Activated effector memory CD4-positive, alpha-beta T cell treated with Interleukin-2 at 50 U/mL for 16 hours (primary cell): ENCODE data around the gene TEAD2.
A peak's percentile ranks its signal among the peaks of the same experiment; 100 is the strongest.

Source experiments
- DNase-seq: peaks from one replicate; pipeline ENCODE4 v3.0.0-alpha.2; 2020

Gene TEAD2

DNA sequence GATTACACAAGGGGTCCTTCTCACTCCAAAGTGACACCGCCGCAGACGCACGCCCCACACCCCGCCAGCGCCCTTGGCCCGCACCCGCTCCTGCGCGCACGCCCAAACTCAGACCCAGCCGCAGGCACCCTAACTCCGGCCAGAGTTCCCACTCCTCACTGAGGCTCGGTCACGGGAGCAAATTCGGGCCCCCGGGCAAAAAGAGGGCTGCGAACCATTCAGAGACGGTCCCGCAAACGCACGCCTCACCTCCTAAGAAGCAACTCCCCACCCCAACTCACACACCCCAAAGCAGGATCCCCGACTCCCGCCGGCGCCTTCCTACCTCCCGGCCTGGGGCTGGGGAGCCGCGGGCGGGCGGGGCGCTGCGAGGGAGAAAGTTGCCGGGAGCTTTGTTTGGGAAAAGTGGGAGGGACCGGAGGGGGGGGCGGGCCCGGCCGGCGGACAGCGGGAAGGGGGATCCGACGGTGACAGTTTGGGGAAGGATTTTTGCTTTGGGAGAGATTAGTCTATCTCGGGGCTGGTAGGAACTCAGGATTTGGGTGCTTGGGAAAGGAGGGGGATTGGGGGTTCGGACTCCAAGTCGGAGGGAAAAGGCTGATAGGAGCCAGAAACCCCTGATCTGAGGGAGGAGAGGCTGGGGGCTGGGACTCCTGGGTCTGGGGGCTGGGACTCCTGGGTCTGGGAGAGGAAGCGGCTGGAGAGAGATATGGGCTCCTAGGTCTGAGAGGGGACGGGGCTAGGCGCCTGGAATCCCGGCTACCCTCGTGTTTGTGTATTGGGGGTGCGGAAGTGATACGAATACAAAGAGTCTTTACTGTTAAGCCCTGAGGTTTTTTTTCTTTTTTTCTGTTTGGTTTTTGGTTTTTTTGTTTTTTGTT, at the start of gene TEAD2:
Gene TEAD2, minus strand, starts transcription at position 369 of the 881 bp plus-strand sequence. CDS start 2,341 bp downstream, outside the sequence.
- no peak for DNase-seq

DNA sequence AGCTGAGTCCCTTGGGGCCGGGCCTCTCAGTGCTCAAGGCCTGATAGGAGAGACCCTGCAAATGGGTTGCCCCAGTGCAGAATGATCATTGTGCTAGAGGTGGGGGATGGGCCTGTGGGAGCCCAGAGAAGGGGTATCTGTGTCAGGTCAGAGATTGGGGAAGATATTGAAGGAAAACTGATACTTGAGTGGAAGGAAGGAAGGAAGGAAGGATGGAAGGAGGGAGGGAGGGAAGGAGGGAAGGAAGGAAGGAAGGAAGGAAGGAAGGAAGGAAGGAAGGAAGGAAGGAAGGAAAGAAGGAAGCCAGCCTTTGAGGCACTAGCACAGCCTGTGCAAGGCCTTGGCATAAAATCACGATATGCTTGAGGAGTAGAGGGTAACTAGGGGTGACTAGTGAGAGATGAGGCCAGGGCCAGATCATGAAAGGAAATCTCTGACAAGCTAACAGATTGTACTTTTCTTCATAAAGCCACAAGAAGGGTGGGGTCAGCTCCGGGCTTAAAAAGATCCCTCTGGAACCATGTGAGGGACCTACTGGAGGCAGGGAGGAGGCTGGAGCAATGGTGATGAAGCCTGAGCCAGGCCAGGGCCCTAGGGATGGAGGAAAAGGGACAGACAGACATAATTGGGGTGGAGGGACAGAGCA, 49.6 kb upstream of the TEAD2 start:
- DNase-seq, result no peak

DNA sequence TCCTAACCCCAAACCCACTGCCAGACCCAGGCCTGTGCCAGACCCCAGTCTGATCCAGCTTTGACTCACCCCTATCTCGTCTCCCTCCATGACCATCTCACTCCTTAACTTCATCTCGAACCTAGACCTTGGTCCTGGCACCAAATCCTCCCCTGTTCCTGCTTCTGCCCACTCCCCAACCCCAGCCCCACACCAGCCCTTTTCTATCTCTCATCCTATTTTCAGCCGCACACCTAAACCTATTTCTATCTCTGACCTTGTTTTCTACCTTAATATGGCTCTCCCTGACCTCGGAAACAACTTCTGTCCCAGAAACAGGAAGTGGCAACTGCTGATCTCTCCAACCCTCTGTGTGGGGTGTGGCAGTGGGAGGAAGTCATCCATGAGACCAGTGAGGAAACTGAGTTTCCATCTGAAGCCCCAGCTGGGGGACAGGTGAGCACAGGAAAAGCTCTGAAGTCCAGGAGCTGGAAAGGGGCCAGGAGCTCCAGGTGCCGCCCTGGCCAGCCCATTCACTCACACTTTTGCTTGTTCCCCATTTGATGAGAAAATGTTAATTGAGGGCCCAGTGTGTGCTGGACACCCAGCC, 47.3 kb upstream of the TEAD2 start:
- no peak for DNase-seq

DNA sequence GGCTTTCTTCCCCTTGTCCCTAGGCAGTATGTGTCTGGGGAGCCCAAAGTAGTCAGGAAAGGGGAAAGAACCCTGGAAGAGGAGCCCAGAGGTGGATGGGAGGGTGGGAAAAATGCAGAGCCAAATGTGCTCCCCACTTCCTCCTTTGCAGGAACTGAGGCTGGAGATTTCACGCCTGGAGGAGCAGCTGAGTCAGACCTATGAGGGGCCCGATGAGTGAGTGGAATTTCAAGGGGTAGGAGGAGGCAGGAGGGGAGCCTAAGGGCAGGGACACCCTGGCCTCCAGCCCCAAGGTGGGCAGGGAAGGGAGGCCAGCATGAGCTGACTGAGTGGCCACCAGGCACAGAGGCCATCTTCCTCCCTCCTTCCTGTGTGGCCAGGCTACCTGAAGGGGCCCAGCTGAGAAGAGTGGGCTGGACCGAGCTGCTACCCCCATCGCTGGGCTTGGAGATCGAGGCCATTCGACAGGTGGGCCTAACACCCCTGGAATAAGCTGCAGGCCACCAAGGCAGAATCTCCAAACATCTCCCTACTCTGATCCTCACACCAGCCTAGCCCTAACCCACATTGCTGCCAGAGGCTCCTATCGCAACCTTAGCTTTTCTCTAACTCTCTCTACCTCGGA, 46.7 kb upstream of the TEAD2 start:
- DNase-seq, result no peak

DNA sequence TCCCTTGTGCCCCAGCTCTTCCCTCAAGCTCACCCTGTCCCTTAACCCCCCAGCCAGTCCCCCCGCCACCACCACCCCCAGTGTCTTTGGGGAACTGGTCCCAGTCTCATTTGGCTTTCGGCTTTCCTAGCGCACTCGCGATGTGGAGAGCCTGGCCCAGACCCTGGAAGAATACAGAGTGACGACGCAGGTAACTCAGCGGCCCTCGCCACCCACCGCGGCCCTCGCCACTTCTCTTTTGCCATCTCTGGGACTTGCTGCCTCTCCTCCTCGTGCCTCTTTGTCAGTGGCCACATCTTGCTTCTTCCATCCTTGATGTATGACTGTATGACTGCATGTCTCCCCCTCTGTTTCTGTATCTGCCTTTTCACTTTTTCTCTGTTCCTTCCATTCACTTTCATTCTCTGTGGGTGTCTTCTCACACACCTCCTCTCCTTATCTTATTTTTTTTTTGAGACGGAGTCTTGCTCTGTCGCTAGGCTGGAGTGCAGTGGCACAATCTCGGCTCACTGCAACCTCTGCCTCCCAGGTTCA, 45.3 kb upstream of the TEAD2 start:
- DNase-seq, result no peak

DNA sequence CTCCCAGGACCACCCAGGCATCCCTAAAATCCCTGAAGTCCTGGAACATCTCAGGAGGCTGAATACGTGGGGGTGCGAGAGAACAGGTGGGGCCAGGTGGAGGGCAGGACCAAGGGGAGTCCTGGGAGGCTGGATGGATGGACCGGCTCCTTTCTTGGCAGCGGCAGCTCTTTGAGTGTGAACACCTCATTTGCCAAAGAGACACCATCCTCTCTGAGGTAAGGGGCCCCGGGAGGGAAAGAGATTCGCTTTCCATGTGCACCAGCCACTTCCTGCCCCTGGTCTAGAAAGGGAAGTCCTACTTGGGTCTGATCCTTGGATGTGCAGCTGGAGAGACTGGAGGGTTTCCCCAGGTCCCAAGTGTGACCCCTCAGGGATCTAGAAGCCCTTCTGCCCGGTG, 44.9 kb upstream of the TEAD2 start:
- DNase-seq, result no peak

DNA sequence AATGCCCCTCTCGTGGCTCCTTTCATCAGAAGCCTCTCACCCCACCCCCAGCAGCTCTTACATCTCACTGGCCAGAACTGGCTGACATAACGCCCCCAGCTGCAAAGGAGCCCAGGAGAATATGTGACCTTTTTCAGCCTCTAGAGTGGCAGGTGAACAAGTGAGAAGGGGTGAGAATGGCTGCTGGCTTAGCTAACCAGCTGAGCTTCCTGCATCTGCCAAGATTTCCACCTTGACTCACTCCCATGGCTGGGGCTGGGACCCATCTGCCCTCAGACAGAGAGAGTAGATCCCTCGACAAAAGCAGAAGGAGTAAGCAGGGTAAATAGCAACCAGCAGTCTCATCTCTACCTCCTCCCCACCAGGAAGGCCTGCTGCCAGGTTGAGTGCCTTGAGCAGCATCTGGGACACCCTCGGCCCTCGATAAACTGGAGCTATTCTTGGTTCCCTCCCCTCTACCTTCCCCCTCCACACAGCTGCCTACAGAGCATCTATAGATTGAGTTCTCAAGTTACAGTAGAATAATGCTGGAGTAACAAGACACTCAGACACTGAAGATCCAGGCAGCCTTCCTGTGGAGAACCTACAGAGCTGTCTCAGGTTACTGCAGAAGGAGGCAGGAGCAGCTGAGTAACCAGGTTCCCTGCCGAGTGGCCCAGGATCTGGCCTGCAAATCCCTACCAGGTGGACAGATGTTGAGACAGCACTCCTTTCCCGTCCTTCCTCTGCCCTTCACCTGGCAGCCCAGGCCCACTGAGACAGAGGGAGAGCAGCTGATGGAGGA, 41.4 kb upstream of the TEAD2 start:
- DNase-seq, result no peak

DNA sequence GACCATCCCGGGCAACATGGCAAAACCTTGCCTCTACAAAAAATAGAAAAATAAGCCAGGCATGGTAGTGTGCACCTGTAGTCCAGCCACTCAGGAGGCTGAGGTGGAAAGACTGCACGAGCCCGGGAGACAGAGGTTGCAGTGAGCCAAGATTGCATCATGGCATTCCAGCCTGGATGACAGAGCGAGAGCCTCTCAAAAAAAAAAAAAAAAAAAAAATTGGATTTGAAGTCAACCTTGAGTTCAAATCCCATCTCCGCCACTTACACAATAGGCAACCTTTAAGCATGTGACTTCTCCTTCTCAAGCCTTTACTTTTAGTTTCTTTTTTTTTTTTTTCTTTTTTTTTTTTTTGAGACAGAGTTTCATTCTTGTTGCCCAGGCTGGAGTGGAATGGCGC, 37.8 kb upstream of the TEAD2 start:
- no peak for DNase-seq

DNA sequence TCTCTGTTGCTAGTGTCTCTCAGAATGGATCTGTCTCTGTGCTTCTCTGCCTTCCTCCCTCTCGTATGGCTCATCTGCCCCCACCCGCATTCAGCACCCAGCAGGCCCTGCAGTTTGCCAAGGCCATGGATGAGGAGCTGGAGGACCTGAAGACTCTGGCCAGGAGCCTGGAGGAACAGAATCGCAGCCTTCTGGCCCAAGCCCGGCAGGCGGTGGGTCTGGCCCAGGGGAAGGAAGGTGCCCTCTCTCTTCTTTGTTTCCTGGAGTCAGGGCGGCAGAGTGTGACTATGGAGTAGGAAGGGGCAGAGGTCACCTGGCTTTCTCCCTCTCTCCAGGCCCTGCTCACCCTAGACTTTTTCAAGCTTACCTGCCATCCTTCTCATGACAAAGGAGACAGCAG, 36.7 kb upstream of the TEAD2 start:
- DNase-seq, result no peak

DNA sequence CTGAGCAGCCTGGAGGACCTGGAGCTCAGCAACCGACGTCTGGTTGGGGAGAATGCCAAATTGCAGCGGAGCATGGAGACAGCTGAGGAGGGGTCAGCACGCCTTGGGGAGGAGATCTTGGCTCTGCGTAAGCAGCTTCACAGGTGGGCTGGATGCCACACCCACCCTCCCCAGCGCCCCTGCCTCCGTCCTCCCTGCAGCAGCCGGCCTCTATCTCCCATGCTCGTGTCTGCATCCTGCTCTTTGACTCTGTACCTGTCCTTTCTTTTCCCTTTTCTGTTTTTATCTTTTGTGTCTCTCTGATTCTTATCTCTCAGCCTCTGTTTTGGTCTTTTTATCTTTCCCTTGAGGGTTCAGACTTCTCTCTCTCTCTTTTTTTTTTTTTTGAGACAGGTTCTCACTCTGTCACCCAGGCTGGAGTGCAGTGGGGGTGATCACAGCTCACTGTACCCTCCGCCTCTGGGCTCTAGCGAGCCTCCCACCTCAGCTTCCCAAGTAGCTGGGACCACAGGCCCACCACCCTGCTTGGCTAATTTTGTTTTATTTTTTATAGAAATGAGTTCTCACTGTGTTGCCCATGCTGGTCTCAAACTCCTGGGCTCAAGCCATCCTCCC, 35.9 kb upstream of the TEAD2 start:
- no peak for DNase-seq

DNA sequence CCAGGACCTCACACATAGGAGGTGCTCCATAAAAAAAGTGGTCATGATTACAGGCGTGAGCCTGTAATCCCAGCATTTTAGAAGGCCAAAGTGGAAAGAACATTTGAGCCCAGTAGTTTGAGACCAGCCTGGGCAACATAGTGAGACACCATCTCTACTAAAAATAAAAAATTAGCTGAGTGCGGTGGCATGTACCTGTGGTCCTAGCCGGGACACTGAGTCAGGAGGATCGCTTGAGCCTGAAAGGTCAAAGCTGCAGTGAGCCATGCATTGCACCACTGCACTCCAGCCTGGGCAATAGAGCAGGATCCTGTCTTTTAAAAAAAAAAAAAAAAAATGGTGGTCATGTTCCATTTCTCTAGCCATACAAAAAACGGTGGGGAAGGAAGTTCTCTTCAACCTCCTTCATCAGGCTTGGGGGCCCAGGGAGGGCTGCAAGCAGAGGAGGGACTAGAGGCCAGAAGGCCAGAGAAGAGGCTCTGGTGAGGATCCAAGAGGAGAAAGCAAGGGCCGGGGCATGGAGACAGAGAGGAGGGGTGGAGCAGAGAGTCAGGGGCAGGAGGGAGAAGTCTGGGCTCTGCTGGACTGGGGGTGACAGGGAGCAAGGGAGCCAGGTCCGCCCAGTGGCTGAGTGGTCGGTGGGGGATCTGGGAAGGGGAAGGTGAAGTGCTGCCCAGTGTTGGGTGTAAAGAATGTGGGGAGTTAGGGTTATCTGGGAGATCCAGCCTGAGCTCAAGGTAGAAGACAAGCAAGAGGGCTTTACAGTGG, 34.7 kb upstream of the TEAD2 start:
- no peak for DNase-seq

DNA sequence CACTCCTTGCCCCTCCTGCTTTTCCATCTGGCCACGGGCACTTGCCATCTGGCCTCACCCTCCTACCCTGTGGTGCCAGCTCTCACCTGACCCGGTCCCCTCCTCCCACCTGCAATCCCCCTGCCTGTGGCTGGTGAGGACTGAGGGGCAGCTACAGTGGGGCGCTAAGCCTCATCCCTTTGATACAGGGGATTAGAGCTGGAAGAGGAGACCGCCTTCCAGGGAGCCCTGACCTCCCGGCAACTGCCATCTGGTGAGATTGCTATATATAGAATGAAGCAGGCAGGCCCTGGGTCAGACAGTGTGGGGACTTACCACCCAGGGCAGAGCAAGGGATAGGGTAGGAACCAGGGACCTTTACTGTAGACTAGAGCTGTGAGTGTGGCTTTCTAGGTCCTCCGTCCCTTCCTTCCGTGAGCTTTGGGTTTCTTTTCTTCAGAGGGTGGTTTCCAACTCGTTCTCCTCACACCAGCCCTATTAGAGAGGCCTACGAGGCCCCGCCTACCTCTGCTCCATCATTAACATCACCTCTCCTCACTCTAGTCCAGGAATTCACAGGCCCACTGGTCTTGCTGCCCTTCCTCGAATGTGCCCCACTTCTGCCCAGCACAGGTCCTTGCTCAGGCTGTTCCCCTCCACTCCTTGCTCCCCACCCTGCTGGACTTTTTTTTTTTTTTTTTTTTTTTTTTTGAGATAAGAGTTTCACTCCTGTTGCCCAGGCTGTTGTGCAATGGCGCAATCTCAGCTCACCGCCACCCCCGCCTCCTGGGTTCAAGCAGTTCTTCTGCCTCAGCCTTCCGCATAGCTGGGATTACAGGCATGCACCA, 33.6 kb upstream of the TEAD2 start:
- DNase-seq, result no peak

DNA sequence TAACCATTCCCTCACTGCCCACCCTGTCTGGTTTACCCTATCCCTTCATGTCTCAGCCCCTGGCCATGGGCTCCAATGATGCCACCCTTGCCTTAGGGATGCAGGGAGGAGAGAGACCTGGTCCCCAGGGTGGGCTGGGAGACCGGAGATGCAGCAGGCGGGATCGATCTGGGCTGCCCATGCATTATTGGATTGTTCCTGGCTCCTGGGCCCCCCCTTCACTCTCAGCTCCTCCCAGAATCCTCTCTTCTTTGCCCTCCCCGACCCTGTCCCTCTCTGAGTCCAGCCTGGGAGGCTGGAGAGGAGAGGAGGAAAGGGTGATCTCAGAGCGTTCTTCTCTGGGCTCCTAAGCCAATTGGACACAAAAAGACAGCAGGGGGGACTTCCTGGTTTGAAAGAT, 31.7 kb upstream of the TEAD2 start:
- no peak for DNase-seq

DNA sequence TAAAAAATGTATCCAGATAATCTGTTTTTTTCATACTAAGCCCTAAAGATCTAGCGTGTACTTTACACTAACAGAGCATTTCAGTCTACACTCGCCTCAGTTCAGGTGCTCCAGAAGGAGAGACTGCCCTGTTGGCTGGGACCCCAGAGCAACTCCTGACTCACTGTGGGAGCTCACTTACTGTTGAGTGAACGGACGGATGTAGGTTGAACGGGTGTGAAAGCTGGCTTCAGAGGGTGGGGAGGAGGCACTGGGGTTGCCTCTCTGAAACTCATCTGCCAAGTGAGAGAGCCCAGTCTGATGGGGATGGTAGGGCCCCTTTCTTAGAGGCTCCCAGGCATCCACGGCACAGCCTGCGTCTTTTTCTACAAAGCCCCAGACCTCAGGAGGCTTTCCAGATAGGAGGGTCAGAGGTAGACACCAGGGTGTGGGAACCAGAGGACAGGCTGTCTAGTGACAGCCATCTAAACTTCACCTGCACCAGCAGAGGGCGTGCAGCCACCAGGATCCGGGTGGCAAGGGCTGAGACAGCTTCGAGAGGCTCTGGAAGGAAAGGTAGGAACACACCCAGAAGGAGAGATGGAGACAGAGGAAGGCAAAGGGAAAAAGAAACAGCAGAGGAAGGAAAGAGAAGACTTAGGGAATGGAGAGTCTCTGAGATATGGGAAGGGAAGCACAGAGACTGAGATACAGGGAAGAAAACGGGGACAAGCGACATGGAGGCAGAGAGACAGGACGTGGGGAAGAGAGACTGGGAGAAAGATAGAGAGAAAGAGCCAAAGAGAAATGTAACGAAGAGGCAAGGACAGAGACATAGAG, 29.6 kb upstream of the TEAD2 start:
- peak; percentile 68 for DNase-seq

DNA sequence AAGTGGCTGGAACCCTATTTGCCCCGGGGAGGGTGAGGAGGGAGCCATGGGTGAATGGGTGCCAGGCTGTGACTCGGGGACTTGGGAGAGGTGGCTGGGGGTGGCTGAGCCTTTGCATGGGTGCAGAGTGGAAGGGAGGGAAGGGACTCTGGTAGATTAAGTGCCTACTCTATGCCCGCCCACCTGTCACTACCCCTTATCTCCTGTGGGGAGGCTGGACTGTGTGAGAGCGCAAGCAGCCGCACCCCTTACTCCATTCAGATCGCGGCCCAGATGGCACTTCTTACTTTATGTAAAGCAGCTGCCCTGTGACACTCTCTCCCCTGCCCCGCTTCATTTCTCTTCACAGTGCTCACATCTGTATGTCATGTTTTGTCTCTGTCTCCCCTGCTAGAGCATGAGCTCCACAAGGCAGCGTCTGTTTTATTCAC, 28.7 kb upstream of the TEAD2 start:
- no peak for DNase-seq

DNA sequence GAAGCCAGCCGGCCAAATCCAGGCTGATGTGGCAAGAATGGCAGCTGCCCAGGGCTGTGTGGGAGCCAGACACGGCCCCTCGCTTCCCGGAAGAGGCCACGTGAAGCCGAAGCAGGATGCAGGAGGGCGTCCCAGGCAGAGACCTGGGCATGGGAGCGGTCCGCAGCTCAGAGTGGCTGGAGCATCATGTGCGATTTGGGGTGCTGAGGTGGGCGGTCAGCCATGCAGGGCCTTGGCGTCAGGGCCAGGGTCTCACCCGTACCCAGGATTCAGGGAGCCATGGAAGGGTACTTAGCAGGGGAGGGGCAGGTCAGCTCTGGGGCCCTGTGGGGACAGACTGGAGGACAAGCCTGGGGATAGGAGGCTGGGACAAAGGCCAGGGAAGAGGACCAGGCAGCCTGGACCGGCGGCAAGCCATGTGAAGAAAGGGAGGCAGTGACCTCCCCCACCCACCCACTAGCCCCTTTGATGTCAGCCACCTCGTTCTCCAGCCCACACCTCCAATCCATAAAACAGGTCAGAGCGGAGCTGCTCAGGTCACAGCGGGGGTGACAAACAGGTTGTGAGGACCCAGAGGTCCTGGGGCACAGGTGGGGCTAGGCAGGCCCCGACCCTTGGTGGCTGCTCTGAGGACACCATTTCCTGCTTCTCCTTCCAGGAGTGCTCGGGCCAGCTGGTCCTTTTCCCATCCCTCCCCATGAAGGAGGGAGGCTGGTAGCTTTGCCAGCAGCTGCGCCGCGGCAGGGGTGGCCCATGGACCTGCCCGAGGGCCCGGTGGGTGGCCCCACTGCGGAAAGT, 28.1 kb upstream of the TEAD2 start:
- DNase-seq, result no peak

DNA sequence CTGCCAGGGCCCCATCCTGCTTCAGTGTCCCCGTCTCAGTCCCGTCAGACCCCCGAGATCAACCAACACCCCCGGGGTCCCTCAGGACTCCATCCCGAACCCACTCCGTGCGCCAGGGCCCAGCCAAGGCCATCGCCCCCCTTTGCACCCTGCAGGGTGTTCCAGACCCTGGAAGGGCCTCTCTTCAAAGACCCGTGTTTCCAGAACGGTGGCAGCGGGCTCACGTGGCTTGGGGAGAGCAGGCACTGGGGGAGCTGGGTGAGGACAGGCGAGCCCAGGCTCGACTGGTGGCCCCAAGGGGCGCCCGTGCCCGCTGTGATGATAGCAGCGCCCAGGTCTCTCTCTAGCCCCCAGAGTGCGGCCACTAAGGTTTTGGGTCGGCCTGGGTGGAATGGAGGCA, 27.2 kb upstream of the TEAD2 start:
- DNase-seq, result no peak

DNA sequence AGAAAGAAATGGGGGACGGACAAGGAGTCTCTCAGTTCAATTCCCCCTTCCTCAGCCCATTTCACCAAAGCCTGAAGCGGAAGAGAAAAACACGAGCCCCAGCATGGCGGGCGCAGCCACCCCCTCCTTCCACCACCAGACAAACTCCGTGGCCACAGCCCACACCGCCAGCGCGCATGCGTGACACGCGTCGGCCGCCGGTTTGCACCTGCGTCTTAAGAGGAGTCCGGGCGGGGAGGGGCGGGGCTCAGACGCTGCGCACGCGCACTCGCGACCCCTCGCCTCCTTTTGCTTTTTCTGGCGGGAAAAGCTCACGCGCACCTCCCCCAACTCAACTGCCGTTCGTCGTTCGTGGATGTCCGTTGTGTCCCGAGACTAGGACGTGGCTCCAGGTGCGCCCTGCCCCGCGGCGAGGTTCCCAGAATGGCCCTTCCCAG, 25.7 kb upstream of the TEAD2 start, which contains the start of gene KASH5:
Gene KASH5, plus strand, starts transcription at position 314 of the 437 bp plus-strand sequence. CDS start 2,635 bp downstream, outside the sequence.
- peak; percentile 73 for DNase-seq
